GM21825 (cell line): ENCODE measurements around the gene PHACTR1.

Experiments
- ATAC-seq: cut with Tn5 transposase; IDR thresholded peaks from one replicate; pipeline ENCODE4 v1.9.1; 2021; ENCODE audit warnings: mild to moderate bottlenecking, moderate library complexity; ENCODE audit not compliant: unreplicated experiment

PHACTR1 gene

GRCh38 chr6:12892151-12892550 is 175.6 kb downstream of the PHACTR1 start:
- no peak for ATAC-seq

GRCh38 chr6:12893036-12893435 is 176.5 kb downstream of the PHACTR1 start:
- ATAC-seq: no peak

GRCh38 chr6:12895721-12896120 is 179.2 kb downstream of the PHACTR1 start:
- no peak for ATAC-seq

- ATAC-seq: no peak
Measured at GRCh38 chr6:12896208-12896733, 179.7 kb downstream of the PHACTR1 start.

GRCh38 chr6:12898603-12899002 is 182.0 kb downstream of the PHACTR1 start:
- ATAC-seq: no peak

GRCh38 chr6:12899046-12899833 is 182.7 kb downstream of the PHACTR1 start:
- ATAC-seq: no peak

GRCh38 chr6:12903246-12903645 is 186.7 kb downstream of the PHACTR1 start:
- no peak for ATAC-seq

GRCh38 chr6:12909833-12910232 is 193.3 kb downstream of the PHACTR1 start:
- no peak for ATAC-seq

GRCh38 chr6:12911427-12911826 is 194.9 kb downstream of the PHACTR1 start:
- ATAC-seq: no peak

GRCh38 chr6:12913201-12913600 is 196.6 kb downstream of the PHACTR1 start:
- no peak for ATAC-seq

- no peak for ATAC-seq
Measured at GRCh38 chr6:12916006-12916405, 199.4 kb downstream of the PHACTR1 start.

- no peak for ATAC-seq
Measured at GRCh38 chr6:12916420-12917136, 200.0 kb downstream of the PHACTR1 start.

GRCh38 chr6:12921467-12921866 is 204.9 kb downstream of the PHACTR1 start:
- ATAC-seq: no peak

- ATAC-seq: no peak
Measured at GRCh38 chr6:12923644-12924235, 207.2 kb downstream of the PHACTR1 start.

GRCh38 chr6:12924911-12925310 is 208.3 kb downstream of the PHACTR1 start:
- no peak for ATAC-seq

- ATAC-seq: no peak
Measured at GRCh38 chr6:12927746-12928145, 211.2 kb downstream of the PHACTR1 start.

GRCh38 chr6:12929678-12930077 is 213.1 kb downstream of the PHACTR1 start:
- no peak for ATAC-seq

- no peak for ATAC-seq
Measured at GRCh38 chr6:12931639-12932038, 215.1 kb downstream of the PHACTR1 start.

GRCh38 chr6:12935637-12936036 is 219.1 kb downstream of the PHACTR1 start:
- ATAC-seq: no peak

GRCh38 chr6:12937971-12938370 is 221.4 kb downstream of the PHACTR1 start:
- ATAC-seq: no peak

GRCh38 chr6:12939314-12939713 is 222.7 kb downstream of the PHACTR1 start:
- no peak for ATAC-seq

GRCh38 chr6:12941422-12941821 is 224.9 kb downstream of the PHACTR1 start:
- no peak for ATAC-seq
